Endothelial cell of hepatic sinusoid (primary cell): ENCODE results near the gene GALK2.

ENCODE experiments used
- in situ Hi-C: cut with HindIII; loops from 2 replicates; pipeline ENCODE4 v1.10.0; 2017; ENCODE audit warnings: low sequenced_read_pairs

The GALK2 gene

DNA sequence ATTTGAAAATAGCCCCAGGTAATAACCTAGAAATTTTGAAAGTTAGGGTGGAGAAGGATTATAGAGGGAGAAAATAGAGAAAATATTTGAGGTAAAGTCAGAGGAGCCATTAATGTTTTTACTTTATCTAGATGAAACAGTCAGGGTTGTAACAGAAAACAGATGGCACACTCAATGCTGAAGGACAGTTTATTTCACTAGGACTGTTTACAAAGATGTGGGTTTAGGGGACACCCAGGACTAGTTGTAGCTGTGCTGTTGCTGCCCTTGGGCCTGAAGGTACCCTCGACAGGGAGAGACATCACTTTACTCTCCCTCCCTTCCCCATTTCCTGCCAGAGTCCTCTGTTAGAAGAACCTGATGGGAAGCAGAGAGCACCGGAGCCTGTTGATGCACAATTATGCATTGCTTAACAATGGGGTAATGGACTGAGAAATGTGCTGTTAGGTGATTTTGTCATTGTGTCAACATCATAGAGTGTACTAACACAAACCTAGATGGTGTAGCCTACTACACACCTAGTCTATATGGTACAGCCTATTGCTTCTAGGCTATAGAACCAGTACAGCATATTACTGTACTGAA, 103.8 kb downstream of the GALK2 start:
- in situ Hi-C loops: no loop called here

- in situ Hi-C loops: no loop called here
Measured at GRCh38 chr15:49278751-49279150, 108.7 kb downstream of the GALK2 start.

DNA sequence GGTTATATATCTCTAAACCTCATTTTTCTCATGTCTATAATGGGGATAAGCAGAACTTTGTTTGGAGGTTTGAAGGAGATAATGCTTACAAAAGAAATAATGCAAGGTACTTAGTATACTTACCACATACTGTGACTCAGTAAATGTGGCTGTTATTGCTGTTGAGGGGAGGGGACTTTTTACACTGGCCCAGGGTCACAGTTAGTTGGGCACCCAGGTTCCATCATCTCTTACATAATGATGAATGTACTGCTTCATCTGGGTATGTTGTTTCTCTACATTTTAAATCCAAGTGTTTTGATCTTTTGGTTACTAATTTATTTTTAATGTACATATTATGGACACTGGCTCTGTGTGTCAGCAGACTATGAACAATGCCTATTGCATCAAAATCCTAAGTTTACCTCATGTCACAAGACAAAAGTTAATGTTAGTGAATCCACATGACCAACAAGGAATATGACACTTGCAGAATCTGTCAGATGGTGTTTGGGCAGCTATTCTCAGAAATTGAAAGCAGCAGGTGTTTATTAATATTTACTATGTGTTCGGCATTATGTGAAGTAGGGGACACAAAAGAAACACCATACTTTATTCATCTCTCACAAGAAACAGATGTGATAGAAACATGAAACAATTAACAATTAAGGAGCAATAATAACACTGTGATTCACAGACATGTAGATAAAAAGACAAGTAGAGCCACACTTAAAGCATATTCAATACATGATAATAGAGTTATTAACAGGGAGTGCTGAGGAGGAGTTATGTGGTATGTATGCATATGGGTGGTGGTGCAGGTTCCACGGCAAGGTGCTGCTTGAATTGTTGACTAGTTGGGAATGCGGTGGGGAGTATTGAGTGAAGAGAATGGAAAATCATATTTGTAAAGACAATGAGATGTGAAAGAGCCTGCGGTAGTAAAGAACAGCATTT, 109.7 kb downstream of the GALK2 start:
- in situ Hi-C loops: no loop called here

DNA sequence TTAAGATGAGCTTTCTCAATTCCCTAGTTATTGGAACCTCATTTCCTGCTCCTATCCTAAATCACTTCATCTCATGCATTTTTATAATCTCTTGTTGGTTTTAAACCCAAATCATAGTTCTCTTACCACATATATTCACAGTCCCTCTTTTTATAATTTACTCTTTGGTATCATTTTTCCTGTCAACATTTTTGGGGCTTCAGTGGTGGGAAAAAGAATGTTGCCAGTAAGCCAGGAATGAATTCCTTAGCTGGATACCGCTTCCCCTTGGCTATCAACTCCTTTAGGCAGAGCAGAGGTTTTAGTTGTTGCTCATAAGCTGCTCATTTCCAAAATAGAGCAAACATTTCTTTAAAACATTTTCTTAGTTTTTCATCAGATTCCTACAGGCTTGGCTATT, 112.3 kb downstream of the GALK2 start:
- in situ Hi-C loops: no loop called here

DNA sequence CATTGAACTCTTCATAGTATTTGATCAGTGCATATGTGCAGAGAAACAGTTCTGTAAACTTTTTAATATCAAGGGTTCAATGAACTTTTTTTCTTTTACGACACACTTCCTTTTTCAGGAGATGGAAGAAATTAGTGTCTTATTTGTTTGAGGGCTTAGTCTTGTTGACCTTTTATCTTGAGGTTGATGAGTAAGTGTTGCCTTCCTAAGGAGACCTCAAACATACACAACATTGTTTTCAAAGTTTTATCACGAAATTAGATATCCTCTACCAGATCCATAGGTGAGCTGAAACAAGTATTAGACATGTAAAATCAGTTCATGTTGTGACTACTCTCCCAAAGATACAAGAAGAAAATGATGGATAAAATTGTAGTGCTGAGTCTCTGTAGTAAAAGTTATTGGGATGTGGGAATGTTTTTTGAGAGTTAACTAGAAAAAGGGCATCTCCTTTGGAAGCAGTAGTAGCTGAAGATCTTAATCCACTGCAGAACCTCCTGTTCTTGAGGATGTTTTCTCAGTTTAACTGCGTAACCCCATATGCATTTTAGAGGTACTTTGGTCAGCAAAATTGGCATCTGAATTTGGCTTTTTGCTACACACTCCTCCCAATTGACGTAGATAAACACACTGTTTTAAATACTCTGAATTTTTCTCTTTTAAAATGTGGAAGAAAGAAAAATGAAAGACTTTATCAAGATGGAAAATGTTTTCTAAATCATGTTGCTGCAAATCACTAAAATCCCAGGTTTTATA, 116.8 kb downstream of the GALK2 start:
- in situ Hi-C loops: no loop called here

- in situ Hi-C loops: no loop called here
Measured at GRCh38 chr15:49287481-49287880, 117.4 kb downstream of the GALK2 start.

DNA sequence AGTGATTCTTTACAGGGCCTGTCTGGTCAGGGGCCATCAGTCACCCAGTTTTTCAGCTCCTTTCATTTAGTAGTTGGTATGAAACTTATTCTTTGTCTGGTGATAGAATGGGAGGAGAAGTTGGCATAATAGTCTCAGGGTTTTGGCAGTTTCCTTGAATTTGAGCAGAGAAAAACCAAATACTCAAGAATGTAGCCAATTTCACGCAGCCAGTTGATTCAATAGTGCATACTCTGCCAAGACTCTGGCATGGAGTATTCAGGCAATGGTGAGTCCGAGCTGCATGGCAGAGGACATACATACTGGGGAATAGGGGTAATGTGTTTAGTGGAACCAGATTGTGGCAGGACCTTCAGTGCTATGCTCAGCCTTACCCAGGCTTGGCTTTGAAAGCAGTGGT, 118.3 kb downstream of the GALK2 start:
- in situ Hi-C loops: no loop called here

- in situ Hi-C loops: loop anchor here (5.0 kb wide), 1 partner anchor 38 kb away; no protein-coding TSS in a partner anchor
Measured at GRCh38 chr15:49290191-49290590, 120.1 kb downstream of the GALK2 start.

- in situ Hi-C loops: loop anchor here (5.0 kb wide), 1 partner anchor 42 kb away; no protein-coding TSS in a partner anchor
Measured at GRCh38 chr15:49293941-49294340, 123.9 kb downstream of the GALK2 start.

DNA sequence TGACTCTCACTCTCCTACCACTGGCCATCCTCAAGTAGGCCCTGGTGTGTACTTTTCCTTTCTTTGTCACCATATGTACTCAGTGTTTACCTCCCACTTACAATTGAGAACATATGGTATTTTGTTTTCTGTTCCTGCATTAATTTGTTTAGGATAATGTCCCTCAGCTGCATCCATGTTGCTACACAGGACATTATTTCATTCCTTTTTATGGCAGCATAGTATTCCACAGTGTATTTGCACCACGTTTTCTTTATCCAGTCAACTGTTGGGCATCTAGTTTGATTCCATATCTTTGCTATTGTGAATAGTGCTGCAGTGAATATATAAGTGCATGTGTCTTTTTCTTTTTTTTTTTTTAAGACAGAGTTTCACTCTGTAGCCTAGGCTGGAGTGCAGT, 126.2 kb downstream of the GALK2 start:
- in situ Hi-C loops: no loop called here

- in situ Hi-C loops: no loop called here
Measured at GRCh38 chr15:49297584-49297983, 127.5 kb downstream of the GALK2 start.

GRCh38 chr15:49300856-49301255, 130.8 kb downstream of the GALK2 start:
- in situ Hi-C loops: no loop called here

DNA sequence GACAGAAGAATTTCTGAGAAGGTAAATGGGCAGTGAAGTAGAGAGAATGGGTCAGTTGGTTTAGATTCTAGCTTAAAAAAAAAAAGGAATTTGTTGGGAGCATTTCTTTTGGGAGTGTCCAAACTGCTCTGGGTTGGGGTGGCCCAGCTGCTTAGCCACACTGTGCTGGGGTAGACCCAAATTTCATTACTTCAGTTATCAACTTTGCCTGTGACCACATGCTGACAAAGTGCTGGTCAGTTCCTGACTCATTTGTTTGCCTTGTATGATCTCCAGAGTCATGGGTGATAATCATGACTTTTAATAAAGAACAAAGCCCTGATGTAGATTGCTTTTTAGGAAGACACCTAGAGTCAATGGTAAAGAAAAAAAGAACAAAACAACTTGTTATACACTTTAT, 131.5 kb downstream of the GALK2 start:
- in situ Hi-C loops: no loop called here

DNA sequence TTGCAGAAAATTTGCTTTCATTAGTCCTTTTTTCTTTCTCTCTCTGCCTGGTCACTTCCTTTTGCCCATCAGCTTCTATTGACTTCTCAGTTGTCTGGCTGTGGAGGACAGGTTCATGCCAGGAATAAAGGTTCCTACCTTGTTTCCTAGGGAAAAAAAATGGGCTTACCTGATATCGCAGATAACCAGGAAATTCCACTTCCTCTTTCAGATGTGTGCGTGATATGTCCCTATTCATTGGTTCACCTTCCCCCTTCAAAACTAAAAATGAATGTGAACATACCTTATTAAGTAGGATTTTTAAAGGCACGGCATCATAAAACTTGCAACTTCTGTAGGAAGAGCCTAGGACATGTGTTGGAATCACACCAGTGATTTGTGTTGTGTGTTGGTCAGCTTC, 133.0 kb downstream of the GALK2 start:
- in situ Hi-C loops: no loop called here

DNA sequence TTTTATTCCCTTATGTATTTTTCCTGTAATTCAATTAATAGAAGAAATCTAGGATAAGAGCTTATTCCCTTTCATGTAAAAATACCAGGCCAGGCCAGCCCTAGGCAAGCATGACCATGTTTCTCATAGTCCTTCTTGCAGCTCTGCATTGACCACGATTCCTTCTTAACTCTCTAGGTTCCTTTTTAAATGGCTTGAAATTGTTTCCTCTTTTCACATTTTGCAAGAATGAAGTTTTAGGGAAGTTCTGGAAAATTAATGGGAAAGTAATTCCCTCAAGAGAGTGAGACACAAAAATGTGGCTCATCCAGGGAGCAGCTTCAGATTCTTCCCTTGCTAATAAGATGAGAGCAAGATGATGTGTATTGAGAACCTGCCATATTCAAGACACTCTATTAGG, 136.5 kb downstream of the GALK2 start:
- in situ Hi-C loops: no loop called here

GRCh38 chr15:49308686-49309085, 138.6 kb downstream of the GALK2 start:
- in situ Hi-C loops: no loop called here

DNA sequence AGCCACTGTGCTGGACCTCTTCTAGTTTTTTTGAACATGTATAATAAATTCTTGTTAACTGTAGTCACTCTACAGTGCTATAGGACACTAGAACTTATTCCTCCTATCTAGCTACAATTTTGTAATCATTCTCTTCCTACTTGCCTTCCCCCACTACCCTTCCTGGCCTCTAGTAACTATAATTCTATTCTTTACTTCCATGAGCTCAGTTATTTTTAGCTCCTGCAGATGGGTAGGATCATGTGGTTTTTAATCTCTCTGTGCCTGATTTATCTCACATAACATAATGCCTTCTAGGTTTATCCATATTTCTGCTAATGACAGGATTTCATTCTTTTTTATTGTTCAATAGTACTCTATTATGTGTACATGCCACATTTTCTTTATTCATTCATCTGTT, 139.8 kb downstream of the GALK2 start:
- in situ Hi-C loops: no loop called here

- in situ Hi-C loops: no loop called here
Measured at GRCh38 chr15:49313650-49314049, 143.6 kb downstream of the GALK2 start.

DNA sequence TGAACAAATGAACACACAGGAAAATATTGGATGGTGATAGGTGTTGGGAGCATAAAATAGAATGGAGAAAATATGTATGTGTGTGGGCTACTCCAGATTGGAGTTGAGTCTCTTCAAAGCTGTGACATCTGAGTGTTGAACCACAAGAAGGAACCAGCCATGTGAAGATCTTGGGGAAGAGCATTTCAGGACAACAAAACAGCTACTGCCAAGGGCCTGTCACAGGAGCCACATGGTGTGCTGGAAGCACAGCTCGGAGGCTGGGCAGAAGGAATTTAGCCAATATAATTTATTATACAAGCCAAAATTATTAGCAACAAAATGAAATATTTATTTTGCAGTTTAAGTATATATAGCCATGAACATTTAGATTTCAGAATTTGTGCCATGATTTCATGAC, 144.7 kb downstream of the GALK2 start:
- in situ Hi-C loops: no loop called here

- in situ Hi-C loops: no loop called here
Measured at GRCh38 chr15:49315391-49315823, 145.4 kb downstream of the GALK2 start.

DNA sequence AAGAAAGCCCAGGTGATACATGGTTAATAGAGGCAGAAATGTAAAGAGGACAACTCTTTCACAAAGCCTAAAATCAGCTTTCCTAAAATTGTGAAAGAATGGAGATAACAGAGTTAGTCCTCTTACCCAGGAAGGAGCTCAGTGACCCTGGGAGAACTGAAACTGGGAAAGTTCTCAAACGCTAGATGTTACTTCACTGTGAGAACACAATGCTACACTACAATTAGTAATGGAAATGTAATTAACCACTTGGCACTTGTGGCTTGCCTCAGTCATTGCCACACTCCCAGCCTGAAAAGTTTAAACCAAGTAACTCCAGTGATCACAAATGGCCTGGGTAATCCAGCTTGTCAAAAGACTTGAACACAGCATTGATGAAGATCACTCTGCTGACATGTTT, 150.3 kb downstream of the GALK2 start:
- in situ Hi-C loops: no loop called here

- in situ Hi-C loops: no loop called here
Measured at GRCh38 chr15:49323207-49323606, 153.2 kb downstream of the GALK2 start.
